ENCODE data around the gene BACH1. TPM values are rescaled to one million over a fixed set of nuclear protein-coding genes. Genes with fewer than 3 reads are reported as not detected.
A peak's percentile ranks its signal among the peaks of the same experiment; 100 is the strongest.

Gene BACH1
- total RNA-seq, 1 experiment from 2014 or later: 48.7 TPM

GRCh38 chr21:29290240-29290639 is 8.5 kb upstream of the BACH1 start:
- no peak for DNase-seq (ENCODE audit: low spot score)
- H3K4me3 Mint-ChIP-seq: no peak overlapping the region
- peaks cover 11% of the 10 kb centered on the region for H3K4me1 Mint-ChIP-seq
- H3K27me3 Mint-ChIP-seq (ENCODE audit: low read depth): no peaks in the 10 kb centered on the region
- H3K36me3 Mint-ChIP-seq: no peaks in the 10 kb centered on the region
- CTCF ChIA-PET: interaction anchor here (1.3 to 1.6 kb wide), 2 partner anchors 8 to 86 kb away, joined by 3 read pairs; partner anchors contain the start of gene BACH1
- H3K9me3 Mint-ChIP-seq: no peaks in the 10 kb centered on the region
- TF ChIP-seq ATF2 (CRISPR knock-in tag; IDR thresholded peaks at IDR 0.05; ENCODE audit: borderline replicate concordance, low read depth) (no peak), USF1 (CRISPR knock-in tag; IDR thresholded peaks at IDR 0.05) (no peak), PREB (CRISPR knock-in tag; IDR thresholded peaks at IDR 0.05; ENCODE audit: borderline replicate concordance) (no peak), HMGXB4 (CRISPR knock-in tag; IDR thresholded peaks at IDR 0.05) (no peak), FOXK1 (CRISPR knock-in tag; IDR thresholded peaks at IDR 0.05) (no peak), NFYB (CRISPR knock-in tag; conservative IDR thresholded peaks at IDR 0.05; ENCODE audit: low read depth) (no peak), ZBTB43 (CRISPR knock-in tag; IDR thresholded peaks at IDR 0.05) (no peak), GABPB1 (CRISPR knock-in tag; IDR thresholded peaks at IDR 0.05) (no peak), MLX (CRISPR knock-in tag; IDR thresholded peaks at IDR 0.05) (no peak)
- no peak for ATAC-seq
- POLR2A ChIA-PET: interaction anchor here (1.4 kb wide), 1 partner anchor 9 kb away, joined by 3 read pairs; no protein-coding TSS in a partner anchor
- H3K27ac Mint-ChIP-seq: peak overlapping the region; percentile 37; the same call in 1 of the 2 replicates

- Mint-ChIP-seq H3K4me1 (peaks cover 25% of the 10 kb centered on the region), H3K4me3 (no peak overlapping the region), H3K27ac (no peak overlapping the region), H3K27me3 (ENCODE audit: low read depth) (peaks cover 15% of the 10 kb centered on the region), H3K9me3 (no peaks in the 10 kb centered on the region), H3K36me3 (no peaks in the 10 kb centered on the region)
- no peak for DNase-seq (ENCODE audit: low spot score)
- POLR2A ChIA-PET: no interaction called here
- TF ChIP-seq TCF7 (CRISPR knock-in tag; IDR thresholded peaks at IDR 0.05; ENCODE audit: low read depth): no peak
- no peak for TF ChIP-seq GRHL2 (CRISPR knock-in tag; IDR thresholded peaks at IDR 0.05; ENCODE audit: insufficient replicate concordance, severe bottlenecking)
- TF ChIP-seq ESRRA (CRISPR knock-in tag; IDR thresholded peaks at IDR 0.05; ENCODE audit: borderline replicate concordance): no peak
- no peak for TF ChIP-seq ZNF138 (CRISPR knock-in tag; conservative IDR thresholded peaks at IDR 0.05)
- no peak for TF ChIP-seq ATF6 (CRISPR knock-in tag; IDR thresholded peaks at IDR 0.05)
- no peak for TF ChIP-seq FOXK1 (CRISPR knock-in tag; IDR thresholded peaks at IDR 0.05)
- no peak for TF ChIP-seq CREM (CRISPR knock-in tag; IDR thresholded peaks at IDR 0.05)
- no peak for TF ChIP-seq SOX15 (CRISPR knock-in tag; IDR thresholded peaks at IDR 0.05)
- CTCF ChIA-PET: no interaction called here
- ATAC-seq: no peak
Observed at GRCh38 chr21:29293495-29293894, 5.2 kb upstream of the BACH1 start.

All from WTC11 (cell line).